Measurements from ENCODE around the gene TBC1D7. TPM values are rescaled to one million over a fixed set of nuclear protein-coding genes. Genes with fewer than 3 reads are reported as not detected.

Gene TBC1D7
- total RNA-seq, 4 donors from 2014 or later: 4.4 to 23.6 (median 12.5) TPM; not detected in 1

GRCh38 chr6:13355999-13356785 is 27.9 kb upstream of the TBC1D7 start:
- DNase-seq: no peak
- H3K27me3 ChIP-seq: no peaks in the 10 kb centered on the region
- H3K36me3 ChIP-seq: no peaks in the 10 kb centered on the region
- intact Hi-C loops (cut with DNase I; ENCODE audit: low total_unique reads): no loop called here
- no peak overlapping the region for H3K27ac ChIP-seq
- no peak overlapping the region for H3K4me3 ChIP-seq
- H3K4me1 ChIP-seq: peaks cover 0 to 12% of the 10 kb centered on the region in 2 donors
- no peaks in the 10 kb centered on the region for H3K9me3 ChIP-seq
- TF ChIP-seq POLR2A (IDR thresholded peaks at IDR 0.05) (no peak), CTCF (IDR thresholded peaks at IDR 0.05) (no peak)

- H3K4me1 ChIP-seq: peaks cover 0 to 12% of the 10 kb centered on the region in 2 donors
- intact Hi-C loops (cut with DNase I; ENCODE audit: low total_unique reads): no loop called here
- H3K27me3 ChIP-seq: no peaks in the 10 kb centered on the region
- peak overlapping the region; percentile 36 to 59 for H3K27ac ChIP-seq
- TF ChIP-seq POLR2A (IDR thresholded peaks at IDR 0.05) (no peak), CTCF (IDR thresholded peaks at IDR 0.05) (no peak)
- no peaks in the 10 kb centered on the region for H3K9me3 ChIP-seq
- no peak overlapping the region for H3K4me3 ChIP-seq
- no peak for DNase-seq
- no peaks in the 10 kb centered on the region for H3K36me3 ChIP-seq
Measured at GRCh38 chr6:13355043-13355945, 27.0 kb upstream of the TBC1D7 start.

DNA sequence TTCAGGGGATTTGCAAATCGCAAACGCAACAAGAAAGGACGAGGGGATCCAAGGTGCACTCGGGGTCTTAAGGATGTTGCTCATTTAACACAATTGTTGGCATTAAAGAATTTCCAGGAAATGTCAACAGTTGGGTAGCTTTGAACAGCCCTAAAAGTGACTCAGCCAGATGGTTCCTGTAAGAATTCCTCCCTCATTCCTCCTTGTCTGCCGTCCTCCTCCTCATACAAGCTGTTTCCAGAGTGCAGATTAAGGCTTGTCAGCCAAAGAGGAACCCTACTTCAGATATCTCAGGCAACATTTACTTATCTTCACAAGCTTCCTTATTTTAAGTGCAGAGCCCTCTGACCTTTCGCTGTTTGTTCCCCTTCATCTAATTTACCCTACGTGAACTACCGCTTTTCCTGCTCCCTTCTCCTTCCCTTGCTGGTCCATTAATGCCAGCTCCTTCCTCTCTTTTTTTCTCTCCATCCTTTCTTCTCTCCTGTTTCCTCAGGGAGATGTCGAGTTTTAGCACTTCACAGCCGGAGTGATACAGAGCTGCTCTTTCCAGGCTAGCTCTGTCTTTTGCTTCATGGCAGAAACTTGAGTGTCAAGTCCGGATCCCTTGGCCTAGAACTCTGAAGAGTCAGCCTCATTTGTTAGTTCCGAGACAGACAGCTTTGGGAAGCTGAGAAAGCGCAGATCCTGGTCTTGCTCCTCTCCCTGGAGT is 26.1 kb upstream of the TBC1D7 start:
- H3K9me3 ChIP-seq: no peaks in the 10 kb centered on the region
- H3K36me3 ChIP-seq: no peaks in the 10 kb centered on the region
- no peak for DNase-seq
- intact Hi-C loops (cut with DNase I; ENCODE audit: low total_unique reads): no loop called here
- no peaks in the 10 kb centered on the region for H3K27me3 ChIP-seq
- no peak overlapping the region for H3K4me3 ChIP-seq
- peak overlapping the region; percentile 36 to 59 for H3K27ac ChIP-seq
- TF ChIP-seq CTCF (IDR thresholded peaks at IDR 0.05) (no peak), POLR2A (IDR thresholded peaks at IDR 0.05) (no peak)
- peaks cover 0 to 12% of the 10 kb centered on the region in 2 donors for H3K4me1 ChIP-seq

GRCh38 chr6:13352165-13352564 is 23.8 kb upstream of the TBC1D7 start:
- H3K4me1 ChIP-seq: peaks cover 0 to 12% of the 10 kb centered on the region in 2 donors
- H3K27me3 ChIP-seq: no peaks in the 10 kb centered on the region
- H3K4me3 ChIP-seq: no peak overlapping the region
- no peaks in the 10 kb centered on the region for H3K9me3 ChIP-seq
- no peak overlapping the region for H3K27ac ChIP-seq
- DNase-seq: no peak
- intact Hi-C loops (cut with DNase I; ENCODE audit: low total_unique reads): no loop called here
- no peak for TF ChIP-seq POLR2A (IDR thresholded peaks at IDR 0.05)
- no peak for TF ChIP-seq CTCF (IDR thresholded peaks at IDR 0.05)
- no peaks in the 10 kb centered on the region for H3K36me3 ChIP-seq

Data from uterus (tissue), 4 donors.